LNCaP clone FGC (cell line): ENCODE results near the gene FHIT.

Experiments used
- DNase-seq: peaks from one replicate; pipeline ENCODE4 v3.0.0-alpha.2; 2011; ENCODE audit warnings: low read depth
- H3K4me3 ChIP-seq: 2 replicates; pipeline ENCODE4 v1.5.1; 2011; ENCODE audit warnings: mild to moderate bottlenecking, low read depth, low read length, control low read depth
- TF ChIP-seq, protein P1 (sequence below): IDR thresholded peaks from 2 replicates; pipeline ENCODE4 v1.5.1; 2012; ENCODE audit warnings: mild to moderate bottlenecking; ENCODE audit not compliant: control insufficient read depth, insufficient read depth; ENCODE audit errors: extremely low read depth

FHIT gene

DNA sequence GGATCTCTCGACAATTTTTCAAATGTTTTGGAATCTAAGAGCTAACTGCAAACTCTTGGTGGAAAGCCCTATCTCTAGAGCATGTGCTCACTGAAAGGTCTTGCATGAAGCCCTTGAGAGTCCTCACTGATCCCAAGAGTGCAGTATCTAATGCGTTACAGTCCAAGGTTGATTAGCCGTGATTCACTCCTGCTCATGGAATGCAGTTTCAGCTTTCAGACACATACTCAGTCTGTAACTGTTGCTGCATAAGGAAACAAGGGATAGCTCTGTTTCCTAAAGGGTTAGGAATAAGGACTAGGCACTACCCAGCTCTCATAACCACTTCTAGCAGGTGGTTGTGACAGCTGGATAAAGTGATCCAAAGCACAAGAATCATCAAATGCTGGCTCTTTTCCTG, 1514.0 kb downstream of the FHIT start:
- no peak overlapping the region for H3K4me3 ChIP-seq
- TF ChIP-seq, protein P1, sequence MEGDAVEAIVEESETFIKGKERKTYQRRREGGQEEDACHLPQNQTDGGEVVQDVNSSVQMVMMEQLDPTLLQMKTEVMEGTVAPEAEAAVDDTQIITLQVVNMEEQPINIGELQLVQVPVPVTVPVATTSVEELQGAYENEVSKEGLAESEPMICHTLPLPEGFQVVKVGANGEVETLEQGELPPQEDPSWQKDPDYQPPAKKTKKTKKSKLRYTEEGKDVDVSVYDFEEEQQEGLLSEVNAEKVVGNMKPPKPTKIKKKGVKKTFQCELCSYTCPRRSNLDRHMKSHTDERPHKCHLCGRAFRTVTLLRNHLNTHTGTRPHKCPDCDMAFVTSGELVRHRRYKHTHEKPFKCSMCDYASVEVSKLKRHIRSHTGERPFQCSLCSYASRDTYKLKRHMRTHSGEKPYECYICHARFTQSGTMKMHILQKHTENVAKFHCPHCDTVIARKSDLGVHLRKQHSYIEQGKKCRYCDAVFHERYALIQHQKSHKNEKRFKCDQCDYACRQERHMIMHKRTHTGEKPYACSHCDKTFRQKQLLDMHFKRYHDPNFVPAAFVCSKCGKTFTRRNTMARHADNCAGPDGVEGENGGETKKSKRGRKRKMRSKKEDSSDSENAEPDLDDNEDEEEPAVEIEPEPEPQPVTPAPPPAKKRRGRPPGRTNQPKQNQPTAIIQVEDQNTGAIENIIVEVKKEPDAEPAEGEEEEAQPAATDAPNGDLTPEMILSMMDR = no peak
- DNase-seq = no peak

DNA sequence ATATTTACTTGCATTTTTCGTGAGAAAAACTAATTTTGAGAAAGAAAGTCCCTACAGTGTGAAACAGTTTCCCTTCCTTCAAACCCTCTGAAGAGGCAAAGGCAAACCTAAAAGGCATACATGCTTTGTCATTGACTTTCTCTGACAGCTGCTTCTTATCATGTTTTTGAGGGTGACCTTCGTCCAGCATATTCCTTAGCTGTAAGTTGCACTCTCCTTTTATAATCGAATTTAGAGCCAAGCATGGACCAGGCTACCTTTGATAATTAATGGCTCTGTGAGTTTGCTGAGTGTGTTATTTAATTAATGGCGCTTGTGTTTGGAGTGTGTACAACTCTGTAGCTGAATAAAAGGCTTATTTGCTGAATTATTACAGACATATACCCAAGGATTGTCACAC, 1517.2 kb downstream of the FHIT start:
- no peak overlapping the region for H3K4me3 ChIP-seq
- TF ChIP-seq, protein P1 = no peak
- no peak for DNase-seq

DNA sequence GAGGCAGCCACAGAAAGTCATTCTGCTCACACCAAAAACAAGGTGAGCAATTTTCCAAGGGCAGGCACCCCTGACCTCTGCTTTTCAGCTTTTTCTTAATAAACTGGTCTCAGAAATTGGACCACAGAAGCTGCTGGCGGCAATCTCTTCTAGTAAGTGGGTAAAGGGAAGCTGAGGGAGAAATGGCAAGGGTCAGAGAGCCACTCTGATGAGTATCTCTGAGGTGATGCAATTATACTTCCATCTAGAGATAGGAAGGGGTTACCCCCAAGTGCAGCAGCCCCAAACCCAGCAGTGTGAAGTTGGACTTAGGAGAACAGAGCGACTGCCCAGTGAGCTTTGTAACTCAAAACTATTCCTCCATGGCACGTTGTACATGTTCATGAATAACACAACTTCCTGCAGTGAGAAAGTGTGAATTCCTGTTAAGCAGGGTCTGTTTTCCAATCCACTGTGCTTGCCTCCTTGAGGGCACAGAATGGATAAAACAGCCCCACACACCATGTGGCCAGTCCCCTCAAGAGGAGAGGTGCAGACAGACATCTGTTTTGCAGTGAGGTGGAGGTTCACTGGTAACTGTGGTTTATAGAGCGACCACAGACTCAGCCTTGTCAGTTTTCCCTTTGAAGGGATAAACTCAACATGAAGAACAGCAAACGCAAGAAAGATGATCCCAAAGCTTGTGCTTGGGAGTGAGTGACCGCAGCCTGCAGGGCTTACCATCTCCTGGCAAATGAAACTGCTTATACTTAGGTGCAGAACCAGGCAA, 1518.0 kb downstream of the FHIT start:
- TF ChIP-seq, protein P1 = no peak
- H3K4me3 ChIP-seq = no peak overlapping the region
- no peak for DNase-seq

DNA sequence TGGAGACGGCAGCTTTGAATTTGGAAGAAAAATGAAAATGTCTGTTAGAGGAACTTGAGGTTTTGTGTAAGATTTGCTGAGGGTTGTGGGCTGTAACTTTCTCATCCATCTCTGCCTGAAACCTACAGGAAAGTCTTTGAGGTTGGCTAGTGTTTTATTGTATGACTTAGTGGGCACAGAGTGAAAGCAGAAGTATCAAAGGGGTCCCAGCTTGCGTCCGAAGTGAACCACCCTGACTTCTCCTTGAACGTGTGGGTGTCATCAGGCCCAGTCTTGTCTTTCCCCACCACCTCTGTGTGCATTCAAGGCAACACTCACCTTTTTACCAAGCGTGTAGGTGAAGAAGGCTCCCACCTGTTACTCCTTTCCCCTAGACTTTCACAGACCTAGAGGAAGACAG, 1519.3 kb downstream of the FHIT start:
- no peak for DNase-seq
- no peak overlapping the region for H3K4me3 ChIP-seq
- TF ChIP-seq, protein P1 = no peak

DNA sequence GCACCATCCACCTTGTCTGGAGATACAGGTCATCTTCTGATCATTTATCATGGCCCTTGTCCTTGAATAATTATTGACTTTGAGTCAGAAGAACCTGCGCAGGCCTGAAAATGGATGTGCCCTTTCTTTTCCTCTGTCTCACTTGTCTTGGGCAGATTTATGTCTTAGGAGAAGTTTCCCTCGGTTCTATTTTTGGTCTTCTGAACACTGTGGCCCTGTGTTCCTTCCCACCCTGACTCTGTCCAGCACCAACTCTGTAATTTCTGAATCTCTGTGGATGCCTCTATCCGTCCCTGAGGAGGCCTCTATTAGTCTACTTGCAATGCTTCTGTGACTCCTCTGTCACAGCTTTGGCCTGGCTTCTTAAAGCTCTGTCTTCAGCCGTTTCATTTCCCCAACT, 1520.7 kb downstream of the FHIT start:
- DNase-seq = no peak
- TF ChIP-seq, protein P1 = no peak
- H3K4me3 ChIP-seq = no peak overlapping the region

DNA sequence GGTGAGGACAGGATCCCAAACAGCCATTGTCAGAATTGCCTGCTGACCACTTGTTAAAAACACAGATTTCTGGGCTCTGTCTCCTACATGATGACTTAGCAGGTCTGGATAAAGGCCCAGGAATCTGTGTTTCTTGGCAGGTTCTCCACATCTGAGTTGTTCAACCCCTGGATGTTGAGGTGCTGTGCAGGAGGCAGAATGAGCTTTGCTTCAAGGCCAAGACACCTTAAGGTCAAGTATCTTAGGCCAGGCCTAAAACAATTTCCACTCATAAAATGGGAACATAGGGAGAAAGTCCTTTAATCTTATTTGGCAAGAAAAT, 1522.7 kb downstream of the FHIT start:
- no peak for DNase-seq
- TF ChIP-seq, protein P1 = no peak

More for the DNA sequence above, 1522.7 kb downstream of the FHIT start:
- H3K4me3 ChIP-seq = no peak overlapping the region
